ENCODE results near the gene LRRC7.

LRRC7 gene

DNA sequence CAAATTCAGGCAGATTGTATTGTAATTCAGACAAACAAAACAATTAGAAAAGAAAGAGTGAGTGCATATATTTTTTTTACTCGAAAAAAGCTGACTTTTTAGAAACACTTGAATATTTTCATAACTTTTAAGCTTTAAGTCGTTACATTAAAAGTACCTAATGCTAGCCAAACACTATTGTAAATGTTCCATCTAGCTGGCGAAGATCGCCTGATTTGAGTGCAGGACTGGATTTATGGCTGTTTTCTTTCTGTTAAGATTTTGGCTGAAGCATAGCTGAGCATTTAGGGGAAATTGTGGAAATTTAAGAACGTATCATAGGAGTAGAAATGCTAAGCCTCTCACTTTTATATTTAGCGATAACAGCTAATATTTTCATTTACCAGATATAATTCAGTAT, 24.6 kb downstream of the LRRC7 start:
- DNase-seq, result no peak

DNA sequence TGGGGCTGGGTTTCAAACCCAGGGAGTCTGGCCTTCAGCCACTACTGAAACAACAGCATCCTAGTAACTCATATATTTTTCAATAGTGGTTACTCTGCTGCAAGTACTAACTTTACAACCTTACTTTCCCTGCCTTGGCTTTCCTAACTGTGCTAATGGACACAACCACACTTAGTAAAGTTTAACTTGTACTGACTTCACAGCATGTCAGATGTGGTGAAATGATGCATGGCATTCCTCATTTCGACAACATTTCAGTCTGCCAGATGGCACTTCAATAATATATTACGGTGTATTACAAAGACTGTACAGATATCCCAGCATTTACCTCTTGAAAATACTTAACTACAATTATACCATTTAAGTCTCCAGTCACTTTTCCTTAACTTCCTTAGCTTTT, 27.8 kb downstream of the LRRC7 start:
- DNase-seq, result peak; percentile 15

DNA sequence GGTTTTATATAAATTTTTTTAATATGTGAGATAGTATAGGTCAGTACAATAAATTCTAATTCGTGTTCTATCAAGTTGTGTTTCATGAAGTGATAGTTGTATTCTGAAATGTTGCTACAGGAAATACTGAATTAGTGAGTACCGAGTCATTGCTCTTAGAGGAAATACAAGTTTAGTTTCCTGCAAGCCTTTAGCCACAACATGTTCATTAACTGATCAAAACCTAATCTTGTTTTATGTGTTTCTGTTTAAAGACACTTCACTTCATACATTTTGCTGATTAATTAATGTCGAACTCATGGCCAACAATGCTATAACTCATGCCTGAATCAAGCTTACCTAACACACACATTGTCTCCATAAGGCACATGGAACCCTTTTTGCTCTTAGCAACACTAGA, 43.6 kb downstream of the LRRC7 start:
- DNase-seq, result no peak

DNA sequence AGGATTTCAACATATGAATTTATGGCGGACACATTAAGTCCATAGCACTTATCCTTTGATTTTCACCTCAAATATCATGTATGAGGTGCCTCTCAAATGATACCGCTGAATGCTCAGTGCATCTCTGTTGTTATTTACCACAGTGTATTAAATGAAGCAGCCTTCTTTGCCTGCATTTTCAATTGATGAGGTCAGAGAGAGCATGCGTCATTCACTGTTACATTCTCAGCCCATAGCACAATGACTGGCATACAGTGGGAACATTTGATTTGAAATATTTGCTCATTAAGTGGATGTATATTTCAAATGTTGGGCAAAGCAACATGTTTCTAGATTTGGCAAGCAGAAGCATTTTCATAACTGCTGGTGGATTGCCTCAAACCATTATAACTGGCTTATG, 45.7 kb downstream of the LRRC7 start:
- no peak for DNase-seq

DNA sequence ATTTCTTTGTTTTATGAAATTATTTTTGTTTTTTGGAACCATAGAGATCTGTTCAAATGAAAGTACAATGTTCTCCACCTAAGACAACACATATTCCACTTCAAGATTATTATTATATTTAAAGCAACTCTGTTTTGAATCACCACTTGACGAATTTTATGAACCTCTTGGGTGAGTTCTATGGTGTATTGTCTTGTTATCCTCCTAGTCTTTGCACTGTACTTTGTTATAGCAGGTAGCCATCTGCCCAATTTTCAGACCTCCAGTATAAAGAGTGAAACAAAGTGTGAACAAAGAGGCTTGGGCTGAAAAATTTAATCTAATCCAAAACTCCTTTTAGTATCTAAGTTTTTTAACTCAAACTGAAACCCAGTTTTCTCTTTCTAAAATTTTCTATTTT, 71.0 kb downstream of the LRRC7 start:
- DNase-seq, result no peak

DNA sequence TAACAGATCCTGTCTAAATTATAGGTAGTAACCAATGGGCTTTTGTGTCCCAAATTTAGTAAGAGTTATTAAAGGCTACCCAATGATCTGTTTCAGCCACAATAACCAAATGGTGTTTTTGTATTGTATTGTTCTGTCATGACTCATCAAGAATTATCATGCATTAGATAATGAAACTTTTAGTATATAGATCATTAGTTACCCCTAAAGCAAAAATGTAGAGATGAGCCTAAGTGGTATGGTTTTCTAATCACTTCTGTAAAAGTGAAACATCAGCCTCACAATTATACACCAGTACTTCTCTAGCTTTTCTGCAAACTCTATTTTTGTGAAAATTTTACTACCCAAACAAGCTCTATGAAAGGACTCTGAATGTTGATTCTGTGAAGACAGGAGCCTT, 71.4 kb downstream of the LRRC7 start:
- no peak for DNase-seq

DNA sequence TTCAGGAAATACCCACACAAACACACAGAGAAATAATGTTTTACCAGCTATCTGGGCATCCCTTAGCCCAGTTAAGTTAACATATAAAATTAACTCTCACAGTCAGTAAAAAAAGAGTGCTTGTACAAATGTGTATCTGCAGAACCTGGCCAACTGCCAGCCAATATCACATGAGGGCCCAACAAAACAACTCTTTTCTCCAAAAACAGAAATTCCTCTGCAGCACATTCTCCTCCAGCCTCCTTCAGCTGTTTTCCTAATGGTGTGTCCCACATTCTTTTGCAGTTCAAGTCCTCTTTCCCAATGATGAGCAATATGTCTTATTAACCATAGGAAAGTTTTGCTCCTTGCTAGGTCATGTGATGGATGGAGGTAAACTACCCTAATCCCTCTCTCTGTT, 75.5 kb downstream of the LRRC7 start:
- no peak for DNase-seq

DNA sequence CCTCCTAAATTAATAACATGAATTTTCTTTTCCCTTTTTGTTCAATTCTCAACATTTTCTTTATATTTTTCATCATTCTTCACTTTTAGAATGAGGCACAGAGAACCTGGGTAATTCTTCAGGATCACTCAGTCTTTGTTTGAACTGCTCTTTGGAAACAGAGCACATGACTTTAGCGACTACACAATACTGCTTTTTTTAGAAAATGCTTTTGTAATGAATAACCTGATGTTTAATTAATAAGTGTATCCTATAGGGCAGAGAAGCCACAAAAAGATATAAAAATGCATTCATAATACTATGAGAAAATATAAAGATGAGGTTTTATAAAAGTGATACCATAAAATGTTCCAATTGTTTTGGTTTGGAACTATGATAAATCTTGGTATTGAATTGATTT, 77.8 kb downstream of the LRRC7 start:
- DNase-seq, result no peak

DNA sequence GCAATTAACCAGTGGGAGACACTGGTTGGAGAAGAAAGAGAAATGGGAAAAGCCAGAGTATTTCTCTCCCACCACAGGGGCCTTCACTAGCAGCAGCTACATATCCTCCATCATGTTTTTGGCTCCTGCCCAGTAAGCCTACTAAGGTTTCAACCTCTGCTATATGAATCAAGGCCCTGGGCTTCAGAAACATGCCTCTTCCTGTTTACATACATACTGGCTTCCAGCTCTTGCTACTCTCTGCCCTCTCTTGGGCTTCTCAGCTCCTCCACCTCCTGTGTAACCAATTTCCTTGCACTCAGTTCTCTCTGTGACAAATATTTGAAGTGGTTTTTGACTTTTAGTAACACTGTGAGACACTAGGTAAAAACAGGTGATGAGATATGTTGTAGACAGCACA, 80.8 kb downstream of the LRRC7 start:
- DNase-seq, result no peak

DNA sequence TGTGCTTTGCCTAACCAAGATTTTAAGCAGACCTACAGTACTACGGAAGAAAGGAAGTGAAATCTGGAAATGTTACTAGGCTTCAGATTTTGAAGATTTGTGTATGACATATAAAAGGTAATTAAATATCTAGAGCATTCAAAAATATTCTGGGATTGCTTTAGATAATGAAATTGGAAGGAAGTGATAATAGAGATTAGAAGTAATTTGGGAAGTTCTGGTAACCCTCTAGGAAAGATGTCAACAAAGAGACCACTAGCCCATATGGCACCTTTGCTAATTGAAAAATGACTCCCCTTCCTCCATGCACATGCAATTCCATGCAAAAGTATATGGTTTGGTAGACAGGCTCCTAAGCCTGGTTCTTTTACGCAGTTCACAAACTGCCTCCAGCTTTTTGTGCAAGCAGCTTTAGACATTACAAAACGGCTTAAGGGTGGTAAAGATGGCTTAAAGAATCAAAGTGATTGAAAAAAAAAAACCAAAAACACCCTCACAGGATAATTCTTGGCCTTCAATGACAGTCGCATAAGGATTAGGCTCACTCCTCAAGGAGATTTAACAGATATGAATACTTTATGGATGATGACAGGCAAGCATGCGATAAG, 81.8 kb downstream of the LRRC7 start:
- no peak for DNase-seq

DNA sequence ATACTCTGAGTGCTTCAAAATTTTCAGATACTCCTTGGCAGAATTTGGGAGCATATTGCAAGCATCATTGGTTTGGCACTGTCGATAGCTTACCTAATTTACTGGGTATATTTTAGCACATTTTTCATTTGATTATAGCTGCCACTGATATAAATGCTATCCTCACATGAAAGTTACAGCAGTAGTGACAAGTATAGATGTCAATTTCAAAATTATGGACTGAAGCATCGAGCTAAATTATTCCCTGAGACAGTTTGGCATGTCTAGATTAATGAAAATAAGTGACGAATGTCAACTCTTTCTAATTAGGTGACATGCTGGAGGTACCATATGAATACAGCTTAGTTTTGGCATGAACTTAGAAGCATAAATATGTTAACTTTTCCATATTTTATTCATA, 83.1 kb downstream of the LRRC7 start:
- no peak for DNase-seq

DNA sequence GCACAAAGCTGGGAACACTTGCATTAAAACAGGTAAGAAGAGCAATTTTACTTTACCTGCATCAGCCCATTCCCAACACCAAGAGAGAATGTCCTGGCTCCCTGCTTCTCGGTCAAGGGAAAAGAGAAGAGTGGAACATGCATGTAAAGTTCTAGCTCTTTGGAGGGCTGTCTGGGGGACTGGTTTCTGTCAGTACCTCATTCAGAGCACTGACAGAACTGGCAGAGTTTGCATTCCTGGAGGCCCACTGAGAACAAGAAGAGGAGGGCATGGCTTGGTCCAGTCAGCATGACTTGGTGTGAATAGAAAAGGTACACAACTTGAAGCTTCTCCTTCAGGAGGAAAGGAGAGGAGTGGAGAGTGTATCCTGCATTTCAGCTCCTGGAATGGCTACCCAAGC, 83.9 kb downstream of the LRRC7 start:
- DNase-seq, result no peak

DNA sequence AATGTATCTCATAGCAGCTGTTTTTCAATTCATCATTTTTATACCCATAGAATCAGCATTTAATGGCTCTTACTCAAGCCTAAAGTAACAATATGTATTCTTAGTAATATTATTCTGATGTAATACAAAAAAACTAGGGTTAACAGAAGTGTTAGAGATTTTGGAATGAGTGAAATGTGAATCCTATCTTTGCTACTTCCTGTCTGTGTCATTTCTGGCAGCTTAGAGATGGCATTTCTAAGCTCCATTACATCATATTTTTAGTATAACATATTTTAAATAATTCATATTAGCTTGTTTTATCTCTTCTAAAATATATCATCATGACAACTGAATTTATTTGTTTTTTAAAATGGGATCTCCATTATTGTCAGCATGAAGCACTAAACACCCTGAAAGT, 90.2 kb downstream of the LRRC7 start:
- DNase-seq, result no peak

DNA sequence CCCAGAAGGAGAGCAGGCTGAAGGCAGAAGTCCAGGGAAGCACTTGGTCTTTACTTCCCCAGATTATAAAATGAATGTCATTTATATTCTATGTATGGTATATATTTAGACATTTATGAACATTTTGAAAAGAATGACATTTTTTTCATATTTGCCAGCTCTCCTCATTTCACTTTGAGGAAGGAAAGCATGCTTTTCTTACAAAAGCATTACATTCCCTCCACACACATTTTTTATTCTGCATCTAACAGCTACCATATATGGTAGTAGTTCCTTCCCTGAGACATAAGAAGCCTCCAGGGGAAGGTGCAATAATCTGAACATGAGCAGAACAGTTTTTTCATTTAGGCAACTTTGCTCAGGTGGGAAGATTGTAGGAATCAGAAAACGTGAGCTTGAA, 94.0 kb downstream of the LRRC7 start:
- DNase-seq, result no peak

DNA sequence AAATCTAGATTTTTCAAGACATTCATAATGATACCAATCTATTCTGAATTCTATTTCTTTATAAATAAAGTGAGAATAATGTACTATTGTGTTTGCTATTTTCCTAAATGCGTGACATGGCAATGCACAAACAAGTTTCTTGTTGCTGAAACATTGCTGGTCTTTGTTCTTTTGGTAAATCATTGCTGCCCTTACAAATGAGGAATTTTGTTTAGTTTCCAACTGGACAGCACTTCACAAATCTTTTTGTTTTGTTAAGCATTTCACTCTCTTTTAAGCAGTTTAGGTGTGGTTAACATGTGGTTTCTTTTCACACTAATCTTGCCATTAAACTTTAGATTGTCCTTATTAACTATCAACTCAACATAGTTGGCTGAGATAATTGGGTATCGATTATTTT, 94.6 kb downstream of the LRRC7 start:
- DNase-seq, result no peak

DNA sequence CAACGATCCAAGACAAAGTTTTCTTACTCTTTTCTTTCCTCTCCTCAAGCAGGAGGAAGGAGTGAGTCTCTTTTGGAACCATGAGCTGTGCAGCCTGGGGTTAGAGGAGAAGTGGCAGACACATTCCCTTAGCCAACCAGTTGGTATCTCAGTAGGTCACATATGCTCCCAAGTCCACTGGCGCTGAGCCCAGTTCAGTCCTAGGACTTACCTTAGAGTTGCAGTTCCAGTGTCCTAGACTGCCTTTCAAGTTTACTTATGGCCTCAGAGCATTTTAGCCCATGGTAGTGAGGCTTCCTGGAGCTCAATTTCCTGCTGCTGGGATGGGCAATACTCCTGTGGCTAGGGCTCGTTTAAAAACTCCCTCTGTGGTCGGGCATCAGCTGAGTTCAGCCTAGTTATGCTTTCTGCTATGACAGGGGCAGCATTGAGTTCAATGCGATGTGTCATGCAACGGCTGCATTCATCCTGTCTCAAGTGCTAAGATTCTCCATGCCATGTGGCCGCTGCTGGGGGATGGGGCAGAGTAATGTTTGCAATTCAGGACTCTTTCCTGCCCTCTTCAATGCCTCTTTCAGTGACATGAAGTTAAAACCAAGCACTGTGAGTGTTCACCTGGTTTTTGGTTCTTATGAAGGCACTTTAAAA, 103.8 kb downstream of the LRRC7 start:
- DNase-seq, result no peak

DNA sequence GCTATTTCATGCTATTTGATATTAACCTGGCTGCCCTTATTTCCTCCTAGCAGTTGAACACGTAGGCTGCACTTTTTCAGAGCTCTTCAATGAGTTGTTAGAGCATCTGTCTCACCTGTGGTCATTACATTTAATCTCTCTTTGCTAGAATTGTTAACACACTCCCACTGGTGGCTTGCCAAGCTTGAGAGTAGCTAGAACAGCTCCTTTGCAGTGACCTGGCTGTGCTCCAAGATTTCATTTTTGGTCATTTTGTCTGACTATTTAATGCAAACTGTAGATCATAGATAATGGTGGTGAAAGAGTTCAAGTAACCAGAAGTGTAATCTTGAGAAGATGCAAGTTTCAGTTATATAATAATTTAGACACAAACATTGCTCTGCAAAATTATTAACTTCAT, 105.6 kb downstream of the LRRC7 start:
- no peak for DNase-seq

DNA sequence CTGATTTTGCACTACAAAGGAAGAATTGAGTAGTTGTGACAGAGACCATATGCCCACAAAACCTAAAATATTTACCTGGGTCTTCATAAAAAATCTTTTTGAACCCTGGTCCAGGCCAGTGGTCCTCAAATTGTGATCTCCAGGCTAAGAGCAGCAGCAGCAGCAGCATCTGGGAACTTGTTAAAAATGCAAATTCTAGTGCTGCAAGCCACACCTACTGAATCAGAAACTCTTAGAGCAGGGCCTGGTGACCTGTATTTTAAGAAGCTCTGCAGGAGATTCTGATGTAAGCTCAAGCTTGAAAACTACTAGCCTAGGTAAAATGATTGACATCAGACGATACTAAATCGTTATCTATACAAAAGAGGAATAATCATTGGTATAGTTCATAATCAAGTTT, 112.2 kb downstream of the LRRC7 start:
- DNase-seq, result no peak

DNA sequence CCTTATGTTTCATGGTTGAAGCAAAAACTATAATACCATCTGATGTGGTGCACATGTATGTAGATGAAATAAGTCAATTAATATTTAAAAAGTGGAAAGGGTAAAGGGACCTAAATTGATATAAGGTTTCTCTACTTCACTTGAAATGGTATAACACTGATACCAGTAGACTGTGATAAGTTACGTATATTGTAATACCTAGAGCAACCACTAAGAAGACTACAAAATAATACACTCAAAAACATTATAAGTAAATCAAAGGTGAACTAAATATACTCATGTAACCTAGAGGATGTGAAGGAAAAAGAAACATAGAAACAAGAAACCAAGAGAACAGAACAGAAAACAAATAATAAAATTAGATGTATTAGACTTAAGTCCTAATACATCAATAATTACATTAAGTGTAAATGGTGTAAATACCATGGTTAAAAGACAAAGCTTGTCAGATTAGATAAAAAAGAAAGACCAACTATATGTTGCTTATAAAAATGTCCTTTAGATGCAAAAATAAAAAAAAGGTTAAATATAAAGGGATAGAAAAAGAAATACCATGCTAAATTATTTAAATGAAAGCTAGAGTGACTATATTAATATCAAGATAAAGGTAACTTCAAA, 118.8 kb downstream of the LRRC7 start:
- DNase-seq, result no peak

DNA sequence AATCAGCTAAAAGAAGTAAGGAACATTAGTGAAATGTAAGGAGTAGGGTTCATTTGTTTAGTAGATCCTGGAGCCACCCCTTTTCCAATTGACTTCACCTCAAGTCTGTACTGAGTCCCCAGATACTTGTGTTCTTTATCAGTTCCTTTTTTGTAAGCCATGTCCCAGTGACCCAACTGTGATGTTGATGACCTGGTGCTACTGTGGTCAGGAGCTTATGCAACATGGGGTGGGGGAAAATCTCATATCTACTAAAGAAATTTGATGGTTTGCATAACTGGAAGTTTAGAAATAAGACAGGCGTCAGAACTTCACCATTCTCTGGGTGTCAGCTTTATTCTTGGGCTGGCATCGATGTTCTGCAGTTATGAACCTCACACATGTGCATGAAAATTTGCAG, 120.5 kb downstream of the LRRC7 start:
- no peak for DNase-seq

DNA sequence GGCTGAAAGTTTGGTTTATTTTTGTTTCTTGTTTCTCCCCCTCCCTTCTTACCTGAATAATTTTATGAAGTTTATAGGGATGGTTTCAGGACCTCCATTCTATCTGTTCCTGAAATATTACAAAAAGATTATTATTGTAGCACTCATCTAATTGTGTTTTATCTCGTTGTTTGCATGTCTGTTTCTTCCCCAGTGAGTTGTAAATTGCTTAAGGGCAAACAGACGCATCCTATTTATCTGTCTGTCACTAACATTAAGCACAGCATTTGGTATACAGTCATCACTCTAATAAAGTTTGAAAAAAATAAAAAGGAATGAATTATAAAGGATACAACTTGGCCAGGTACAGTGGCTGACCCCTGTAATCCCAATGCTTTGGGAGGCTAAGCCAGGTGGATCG, 123.5 kb downstream of the LRRC7 start:
- no peak for DNase-seq

DNA sequence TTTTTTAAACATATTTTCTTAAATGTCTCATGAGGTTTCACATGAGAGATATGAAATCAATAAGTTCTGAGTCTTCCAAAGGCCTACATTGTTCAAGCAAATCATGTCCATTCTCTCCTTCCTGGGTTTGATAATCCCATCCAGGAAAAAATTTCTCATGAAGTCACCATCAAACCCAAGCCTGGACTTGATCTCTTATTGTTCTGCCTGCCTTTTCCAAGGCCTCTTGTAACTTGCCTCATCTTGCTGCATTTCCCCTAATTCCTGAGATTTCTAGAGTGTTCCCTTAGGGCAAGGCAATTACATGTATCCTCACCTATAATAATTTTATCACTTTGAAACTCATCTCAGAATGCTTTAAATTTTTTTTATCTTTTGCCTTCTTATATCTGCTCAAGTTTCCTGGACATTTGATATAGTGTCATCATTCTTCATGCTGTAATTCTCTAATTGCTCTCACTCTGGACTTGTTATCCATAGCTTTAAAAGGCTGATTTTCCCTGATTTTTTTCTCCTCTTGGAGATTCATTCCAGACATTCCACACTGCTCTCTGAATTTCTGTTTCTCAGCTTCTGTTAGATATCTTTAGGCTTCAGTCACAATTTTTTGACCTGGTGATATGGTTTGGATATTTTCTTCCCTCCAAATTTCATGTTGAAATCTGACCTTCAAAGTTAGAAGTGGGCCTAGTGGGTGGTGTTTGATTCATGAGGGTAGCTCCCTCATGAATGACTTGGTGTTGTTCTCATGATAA, 126.4 kb downstream of the LRRC7 start:
- DNase-seq, result no peak

DNA sequence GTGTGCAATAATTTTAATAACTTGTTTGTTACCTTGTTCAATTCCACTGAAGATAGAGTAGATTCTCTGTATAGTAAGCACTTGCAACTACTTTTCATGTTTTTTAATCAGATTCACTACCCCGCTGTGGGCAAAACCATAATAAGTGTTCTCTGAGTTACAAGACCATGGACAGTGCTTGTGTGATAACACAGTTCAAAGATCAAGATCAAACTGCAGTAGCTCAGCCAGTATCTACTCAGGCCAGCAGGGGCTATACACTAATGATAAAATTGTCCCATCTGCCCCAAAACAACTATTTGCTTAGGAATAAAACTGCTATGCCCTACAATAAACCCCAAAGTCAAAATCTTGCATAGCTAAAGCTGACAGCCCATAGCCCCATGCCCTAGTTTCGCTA, 129.6 kb downstream of the LRRC7 start:
- DNase-seq, result no peak

DNA sequence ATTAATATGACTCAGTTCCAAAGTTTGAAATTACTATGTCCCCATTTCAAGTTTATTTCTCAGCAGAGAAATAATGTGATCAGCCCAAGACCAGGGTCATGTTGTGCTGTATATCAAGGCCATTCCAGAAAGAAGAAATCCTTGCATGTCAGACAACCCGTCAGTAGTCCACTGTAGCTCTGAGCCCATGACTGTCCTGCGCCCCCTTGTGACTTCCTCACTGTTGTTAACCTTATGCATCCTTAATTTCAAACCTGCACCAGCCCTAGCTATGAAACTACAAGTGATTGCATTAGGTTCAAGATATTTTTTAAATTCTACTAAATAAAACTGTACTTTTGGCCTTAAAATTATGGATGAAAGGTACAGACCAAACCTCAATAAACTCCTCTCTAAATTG, 133.0 kb downstream of the LRRC7 start:
- peak; percentile 5 for DNase-seq

Data from kidney glomerular epithelial cell (primary cell).